Muscle of leg (tissue), 11 donors: ENCODE results near the gene DOCK10. TPM values are rescaled to one million over a fixed set of nuclear protein-coding genes. Genes with fewer than 3 reads are reported as not detected.
"Not testable (repeated sequence)": the region's sequence is repeated elsewhere in the genome, so short reads cannot be mapped to it uniquely, and the experiment has no call there.

ENCODE experiments used
- DNase-seq: peaks from one replicate; pipeline ENCODE4 v3.0.0; 2013
- H3K27ac ChIP-seq: one replicate; pipeline ENCODE4 v1.5.1; 2013; ENCODE audit warnings: mild to moderate bottlenecking, low read length, control low read depth
- H3K27me3 ChIP-seq: one replicate; pipeline ENCODE4 v1.6.1; 2013; ENCODE audit warnings: low read length; ENCODE audit not compliant: control insufficient read depth, insufficient read depth
- H3K36me3 ChIP-seq: one replicate; pipeline ENCODE4 v1.6.1; 2013; ENCODE audit warnings: low read length; ENCODE audit not compliant: control insufficient read depth, insufficient read depth
- H3K4me1 ChIP-seq: one replicate; pipeline ENCODE4 v1.6.1; 2013; ENCODE audit warnings: low read length; ENCODE audit not compliant: control insufficient read depth, insufficient read depth
- H3K4me3 ChIP-seq: one replicate; pipeline ENCODE4 v1.5.1; 2013; ENCODE audit warnings: low read length, control low read depth
- H3K9me3 ChIP-seq: replicated peaks from 2 replicates; pipeline ENCODE4 v1.6.1; 2013; ENCODE audit warnings: low read depth, low read length; ENCODE audit not compliant: control insufficient read depth
- WGBS: methylation state at CpG from one replicate; pipeline ENCODE4 v1.1.5; 2013; ENCODE audit warnings: missing lambda C conversion rate; ENCODE audit not compliant: insufficient coverage; 5-methylcytosine and 5-hydroxymethylcytosine counted together
- polyA plus RNA-seq, 8 donors: library from polyadenylated mRNA; unstranded; fragments of 120-200 nt; gene quantifications; one replicate each; pipeline versions ENCODE4 v1.2.1 to v1.2.3, GENCODE V29; 2013; ENCODE audit warnings: inconsistent platforms in 1 of 8, low replicate concordance in 1 of 8; ENCODE audit not compliant: insufficient read length in 8 of 8, insufficient read depth in 1 of 8
- total RNA-seq: library from RNA; stranded (reverse); fragments of 120-200 nt; gene quantifications from one replicate; pipeline ENCODE4 v1.2.4, GENCODE V29; 2013

The DOCK10 gene
- total and polyA plus RNA-seq, 9 donors = 14.8 to 20.1 (median 17.9) TPM

DNA sequence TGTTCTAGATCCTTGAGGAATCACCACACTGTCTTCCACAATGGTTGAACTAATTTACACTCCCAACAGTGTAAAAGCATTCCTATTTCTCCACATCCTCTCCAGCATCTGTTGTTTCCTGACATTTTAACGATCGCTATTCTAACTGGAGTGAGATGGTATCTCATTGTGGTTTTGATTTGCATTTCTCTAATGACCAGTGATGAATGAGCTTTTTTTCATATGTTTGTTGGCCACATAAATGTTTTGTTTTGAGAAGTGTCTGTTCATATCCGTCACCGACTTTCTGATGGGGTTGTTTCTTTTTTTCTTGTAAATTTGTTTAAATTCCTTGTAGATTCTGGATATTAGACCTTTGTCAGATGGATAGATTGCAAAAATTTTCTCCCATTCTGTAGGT is 5.2 kb upstream of the DOCK10 start:
- H3K9me3 ChIP-seq, H3K4me3 ChIP-seq, DNase-seq, H3K27ac ChIP-seq, H3K27me3 ChIP-seq, H3K4me1 ChIP-seq, H3K36me3 ChIP-seq: not testable (repeated sequence)
- WGBS = no CpG with 5 or more reads among the region's 4 CpGs

DNA sequence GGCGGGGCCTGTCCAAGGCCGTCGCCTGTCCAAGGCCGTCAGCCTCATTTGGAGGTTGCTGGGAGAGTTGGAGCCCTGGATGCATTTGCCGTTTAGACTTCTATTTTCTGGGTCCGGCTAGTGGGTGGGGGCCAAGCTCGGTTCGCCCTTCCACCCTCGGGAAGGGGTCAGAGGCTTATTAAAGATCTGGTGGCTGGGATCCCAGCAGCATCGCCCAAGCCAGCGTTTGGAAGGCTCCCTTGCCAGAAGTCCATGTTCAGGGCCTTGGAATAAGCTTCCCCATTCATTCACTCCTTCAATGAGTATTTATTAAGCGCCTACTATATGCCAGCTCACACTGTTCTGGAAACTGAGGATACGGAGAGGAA is 516 bp upstream of the DOCK10 start:
- peak overlapping the region; percentile 77 for H3K27ac ChIP-seq
- H3K4me3 ChIP-seq = peak overlapping the region; percentile 44
- 3% methylated on average over 6 of the region's 13 CpGs for WGBS
- peak; percentile 12 for DNase-seq
- peaks cover 8% of the 10 kb centered on the region for H3K27me3 ChIP-seq
- H3K4me1 ChIP-seq = peaks cover 17% of the 10 kb centered on the region
- no peaks in the 10 kb centered on the region for H3K36me3 ChIP-seq
- H3K9me3 ChIP-seq = no peaks in the 10 kb centered on the region

DNA sequence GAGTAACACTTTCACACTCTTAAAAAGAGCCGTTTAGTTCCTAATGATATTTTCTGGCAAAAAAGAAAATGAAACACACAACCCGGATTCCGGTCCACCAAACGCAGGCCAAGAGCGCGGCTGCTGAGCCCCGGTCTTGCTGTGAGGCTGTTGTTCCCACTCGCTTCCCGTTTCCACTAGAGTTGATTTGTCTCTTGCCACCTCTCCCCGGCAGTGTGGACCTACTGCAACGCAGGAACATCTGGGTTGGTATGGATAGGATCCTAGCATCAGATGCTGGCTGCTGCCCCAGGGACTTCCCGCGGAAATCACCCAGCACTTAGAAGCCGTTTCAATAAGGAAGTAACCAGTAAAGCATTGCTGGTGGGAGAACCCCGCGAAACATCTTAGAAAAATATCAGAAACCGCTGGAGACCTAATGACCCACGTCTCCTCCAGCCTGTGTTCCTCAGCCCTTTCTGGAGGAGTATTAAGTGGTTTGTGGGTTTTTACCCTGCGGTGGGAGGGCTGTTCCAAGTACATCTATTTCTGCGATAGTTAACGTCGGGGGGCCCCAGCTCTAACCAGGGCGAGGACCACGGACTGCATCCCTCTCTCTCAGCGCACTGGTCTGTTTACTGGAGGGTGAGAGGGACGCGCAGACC is 939 bp downstream of the DOCK10 start:
- H3K27ac ChIP-seq = peak overlapping the region; percentile 78
- WGBS = 0% methylated on average over 12 of the region's 27 CpGs

DNA sequence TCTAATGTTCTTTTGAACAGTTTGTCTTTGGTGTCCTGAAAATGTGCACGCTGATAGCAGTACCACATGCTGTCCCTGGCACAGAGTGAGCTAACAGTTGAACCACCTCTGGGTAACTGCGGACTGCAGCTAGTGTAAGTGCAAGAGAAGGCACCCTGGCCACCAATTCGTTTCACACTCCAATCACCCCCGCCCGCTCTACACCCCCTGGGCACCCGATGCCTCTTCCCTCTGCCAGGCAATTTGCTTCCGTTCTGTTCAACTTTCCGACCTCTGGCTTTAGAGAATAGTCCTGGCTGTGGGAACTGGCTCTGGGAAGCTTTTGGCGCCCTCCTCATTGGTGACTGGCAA is 1.4 kb downstream of the DOCK10 start:
- no peaks in the 10 kb centered on the region for H3K36me3 ChIP-seq
- H3K27me3 ChIP-seq = peaks cover 8% of the 10 kb centered on the region
- H3K4me1 ChIP-seq = peaks cover 17% of the 10 kb centered on the region
- peak overlapping the region; percentile 78 for H3K27ac ChIP-seq
- DNase-seq = no peak
- H3K9me3 ChIP-seq = no peaks in the 10 kb centered on the region
- 18% methylated on average over 2 of the region's 9 CpGs for WGBS
- H3K4me3 ChIP-seq = peak overlapping the region; percentile 63

More for the DNA sequence above, 939 bp downstream of the DOCK10 start:
- Histone ChIP-seq H3K4me3 (peak overlapping the region; percentile 63), H3K4me1 (peaks cover 17% of the 10 kb centered on the region), H3K27me3 (peaks cover 8% of the 10 kb centered on the region), H3K36me3 (no peaks in the 10 kb centered on the region), H3K9me3 (no peaks in the 10 kb centered on the region)
- peak; percentile 71 for DNase-seq

DNA sequence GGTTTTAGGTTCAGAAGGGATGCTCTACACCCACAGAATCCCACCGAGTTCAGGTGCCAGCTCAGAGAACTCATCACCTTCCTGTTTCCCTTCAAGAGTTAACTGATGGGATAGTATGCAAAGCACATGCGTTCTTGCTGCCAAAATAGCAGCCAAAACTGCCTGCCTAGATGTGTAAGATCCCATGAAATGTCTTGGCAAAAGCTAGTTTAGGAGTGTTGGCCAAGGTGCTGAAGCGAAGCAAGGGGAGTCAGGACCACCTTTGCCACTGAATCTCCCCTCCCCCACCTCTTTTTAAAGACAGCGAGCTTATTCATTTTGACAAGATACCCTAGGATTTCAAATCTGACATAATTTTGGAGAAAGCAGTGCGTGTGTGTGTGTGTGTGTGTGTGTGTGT is 2.1 kb downstream of the DOCK10 start:
- Histone ChIP-seq H3K4me3 (no peak overlapping the region), H3K27me3 (peaks cover 8% of the 10 kb centered on the region)

DNA sequence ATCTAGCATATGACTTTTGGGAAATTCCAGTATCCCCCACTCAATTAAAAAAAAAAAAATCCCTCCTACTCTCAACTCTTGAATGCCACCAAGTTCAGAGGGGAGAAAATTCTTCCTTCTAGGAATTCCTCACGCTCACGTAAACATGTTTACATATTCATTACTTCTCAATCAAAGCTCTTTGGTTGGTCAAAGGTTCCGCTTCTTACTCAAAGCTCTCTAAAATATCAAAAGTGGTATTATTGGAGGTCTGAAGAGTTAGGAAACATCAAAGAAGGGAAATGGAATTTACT is 4.1 kb downstream of the DOCK10 start:
- H3K4me3 ChIP-seq = no peak overlapping the region
- H3K9me3 ChIP-seq = no peaks in the 10 kb centered on the region
- no peak overlapping the region for H3K27ac ChIP-seq
- no peaks in the 10 kb centered on the region for H3K36me3 ChIP-seq
- H3K4me1 ChIP-seq = peaks cover 16% of the 10 kb centered on the region
- no peak for DNase-seq
- H3K27me3 ChIP-seq = no peaks in the 10 kb centered on the region
- no CpG with 5 or more reads among the region's 3 CpGs for WGBS

More for the DNA sequence above, 2.1 kb downstream of the DOCK10 start:
- 0% methylated on average over 1 of the region's 5 CpGs for WGBS
- H3K9me3 ChIP-seq = no peaks in the 10 kb centered on the region
- no peaks in the 10 kb centered on the region for H3K36me3 ChIP-seq
- H3K4me1 ChIP-seq = peaks cover 17% of the 10 kb centered on the region
- H3K27ac ChIP-seq = no peak overlapping the region
- DNase-seq = peak; percentile 19

DNA sequence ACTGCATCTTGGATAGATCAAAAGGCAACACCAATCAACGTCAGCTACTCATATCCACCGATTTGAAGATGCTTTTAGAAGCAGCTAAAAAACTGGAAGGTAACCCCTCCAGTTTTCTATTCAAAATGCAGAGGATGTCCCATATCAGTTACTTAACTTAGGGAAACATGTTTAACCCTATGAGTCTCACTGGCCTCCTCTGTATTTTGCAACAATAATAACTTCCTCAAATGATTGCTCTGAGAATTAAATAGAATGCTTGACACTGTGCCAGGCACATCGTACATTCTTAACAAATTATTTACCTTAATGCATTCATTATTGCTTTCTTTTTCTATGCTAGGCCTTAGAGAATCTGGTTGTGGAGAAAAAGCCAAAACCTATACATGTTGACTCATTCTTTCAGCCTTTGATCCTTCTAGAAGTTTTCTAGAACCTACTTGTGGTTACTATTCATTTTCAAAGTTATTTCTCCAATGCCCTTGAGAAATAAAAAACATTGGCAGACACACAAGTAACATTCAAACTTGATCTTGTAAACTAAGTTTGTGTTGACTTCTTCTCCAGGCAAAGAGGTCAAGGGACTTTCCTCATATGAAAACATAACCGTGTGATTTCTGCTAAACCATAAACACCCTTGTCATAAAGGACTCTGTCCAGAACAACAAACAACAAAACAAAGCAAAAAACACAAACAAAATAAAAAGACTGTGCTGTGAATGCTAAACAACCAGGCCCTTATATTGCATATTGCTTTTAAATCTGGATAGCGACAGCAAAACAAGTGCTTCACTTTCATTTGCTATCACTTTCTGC is 4.6 kb downstream of the DOCK10 start:
- no peaks in the 10 kb centered on the region for H3K9me3 ChIP-seq
- H3K27ac ChIP-seq = no peak overlapping the region
- no peak for DNase-seq
- WGBS = 88% methylated on average over 3 of the region's 5 CpGs
- H3K36me3 ChIP-seq = no peaks in the 10 kb centered on the region
- H3K4me3 ChIP-seq = no peak overlapping the region
- peaks cover 10% of the 10 kb centered on the region for H3K4me1 ChIP-seq
- no peaks in the 10 kb centered on the region for H3K27me3 ChIP-seq

DNA sequence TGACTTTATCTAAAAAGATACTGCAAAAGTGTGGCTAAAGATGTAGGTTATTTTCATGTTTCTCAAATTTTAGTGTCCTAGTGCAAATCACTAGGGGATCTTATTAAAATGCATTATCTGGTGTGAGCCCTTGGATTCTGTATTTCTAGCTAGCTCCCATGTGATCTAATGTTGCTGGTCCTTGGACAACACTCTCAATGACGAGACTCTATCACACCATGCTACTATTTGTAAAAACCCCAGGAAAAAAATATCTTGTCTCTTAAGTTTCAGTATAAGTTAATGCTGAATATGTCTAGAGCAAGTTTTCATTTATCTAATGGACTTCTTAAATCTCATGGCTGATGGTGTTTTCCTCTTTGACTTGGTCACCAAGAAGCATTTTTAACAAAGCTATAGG is 5.8 kb downstream of the DOCK10 start:
- H3K36me3 ChIP-seq = no peaks in the 10 kb centered on the region
- no CpG with 5 or more reads among the region's 1 CpG for WGBS

DNA sequence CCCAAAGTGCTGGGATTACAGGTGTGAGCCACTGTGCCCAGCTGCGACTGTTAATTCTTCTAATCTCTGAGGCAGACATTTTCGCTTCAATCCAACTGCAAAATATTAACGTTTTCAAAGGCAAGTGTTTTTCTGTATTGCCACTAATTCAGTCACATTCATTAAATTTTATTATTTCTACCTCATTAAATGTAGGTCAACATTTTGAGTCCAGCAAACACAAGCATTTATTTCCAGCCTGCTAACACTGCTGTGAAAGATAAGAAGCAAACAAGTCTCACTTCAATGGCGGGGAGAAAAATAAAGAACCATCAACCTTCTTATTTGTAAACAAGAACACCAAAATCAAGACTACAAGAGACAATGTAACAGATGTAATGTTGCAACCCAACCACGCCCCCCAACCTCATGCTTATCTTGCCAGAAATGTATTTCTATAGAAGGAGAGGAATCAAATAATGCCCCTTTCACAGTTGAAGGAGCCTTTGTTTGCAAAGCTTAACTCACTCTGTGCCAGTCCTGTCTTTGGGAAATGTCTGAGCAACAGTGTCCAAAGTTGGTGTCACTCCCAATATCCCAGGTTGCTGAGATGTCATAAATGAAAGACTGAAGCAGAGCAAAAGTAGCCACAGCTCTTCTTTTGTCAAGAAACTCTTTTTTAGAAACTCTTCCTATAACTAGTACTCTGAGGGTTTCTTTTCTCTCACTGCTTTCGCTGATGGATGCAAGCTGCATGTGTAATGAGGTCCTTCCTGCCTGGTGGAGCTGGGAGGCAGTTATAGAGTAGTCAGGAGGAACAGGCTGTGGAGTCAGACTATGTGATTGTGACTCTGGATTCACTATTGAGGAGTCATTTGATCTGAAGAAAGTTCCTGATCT is 8.6 kb downstream of the DOCK10 start:
- Histone ChIP-seq H3K36me3 (no peaks in the 10 kb centered on the region), H3K9me3 (no peaks in the 10 kb centered on the region), H3K27me3 (no peaks in the 10 kb centered on the region), H3K4me1 (no peaks in the 10 kb centered on the region), H3K4me3 (no peak overlapping the region), H3K27ac (no peak overlapping the region)
- 90% methylated on average over 3 of the region's 6 CpGs for WGBS
- DNase-seq = no peak

More for the DNA sequence above, 5.8 kb downstream of the DOCK10 start:
- Histone ChIP-seq H3K27ac (no peak overlapping the region), H3K4me3 (no peak overlapping the region), H3K27me3 (no peaks in the 10 kb centered on the region), H3K4me1 (peaks cover 7% of the 10 kb centered on the region), H3K9me3 (no peaks in the 10 kb centered on the region)
- no peak for DNase-seq

DNA sequence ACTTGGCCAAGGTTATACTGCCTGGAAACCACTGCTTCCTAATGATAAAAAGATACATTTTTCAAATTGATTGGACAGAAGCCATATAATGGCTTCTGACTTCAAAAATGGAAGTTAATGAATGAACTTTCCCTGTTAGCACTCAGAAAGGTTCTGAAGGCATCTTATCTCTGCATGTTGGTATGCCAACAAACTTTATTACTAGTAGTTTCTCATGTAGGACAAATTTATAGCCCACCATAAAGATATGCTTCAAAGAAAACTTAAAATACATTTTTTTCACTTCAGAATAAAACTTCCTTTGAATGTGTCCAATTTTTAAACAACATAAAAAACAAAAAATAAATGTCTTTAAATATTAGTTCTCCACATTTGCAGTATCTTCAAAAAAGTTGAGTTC is 10.0 kb downstream of the DOCK10 start:
- no peaks in the 10 kb centered on the region for H3K9me3 ChIP-seq
- H3K27ac ChIP-seq = no peak overlapping the region
- H3K27me3 ChIP-seq = no peaks in the 10 kb centered on the region
- no peaks in the 10 kb centered on the region for H3K4me1 ChIP-seq
- no peak overlapping the region for H3K4me3 ChIP-seq
- no peak for DNase-seq
- H3K36me3 ChIP-seq = no peaks in the 10 kb centered on the region
